Measurements from ENCODE around the gene CBR1. TPM values are rescaled to one million over a fixed set of nuclear protein-coding genes. Genes with fewer than 3 reads are reported as not detected.

CBR1 gene
- total and polyA plus RNA-seq, 9 of the 15 experiments (the other 6 are each of a cell fraction or from before 2014, with no cell fraction given) = 2.5 to 33.8 (median 15.1) TPM

- no peak for TF ChIP-seq CBX1 (IDR thresholded peaks at IDR 0.05; ENCODE audit: low read depth)
- peak; percentile 79 for TF ChIP-seq GTF2A2 (tag; IDR thresholded peaks at IDR 0.05)
- TF ChIP-seq PATZ1 (CRISPR knock-in tag; IDR thresholded peaks at IDR 0.05; ENCODE audit: borderline replicate concordance) = no peak
- no peak for TF ChIP-seq ARNT (IDR thresholded peaks at IDR 0.05)
- TF ChIP-seq PHB (CRISPR knock-in tag; IDR thresholded peaks at IDR 0.05) = no peak
- no peak for TF ChIP-seq CREM (IDR thresholded peaks at IDR 0.05; ENCODE audit: low read depth)
- no peak for TF ChIP-seq ARID3A (IDR thresholded peaks at IDR 0.05; ENCODE audit: borderline replicate concordance, low read depth, low read length)
- no peak for TF ChIP-seq ZNF584 (CRISPR knock-in tag; IDR thresholded peaks at IDR 0.05; ENCODE audit: low read depth)
- TF ChIP-seq ZNF318 (IDR thresholded peaks at IDR 0.05; ENCODE audit: borderline replicate concordance in 1 of 2, low read depth in 1 of 2) = no peak
- TF ChIP-seq ESRRA (IDR thresholded peaks at IDR 0.05; ENCODE audit: borderline replicate concordance, low read depth) = no peak
- TF ChIP-seq TAL1 (IDR thresholded peaks at IDR 0.05) = no peak
- peak; percentile 70; the same call in 1 of the 2 replicates for TF ChIP-seq HINFP (tag; conservative IDR thresholded peaks at IDR 0.05; ENCODE audit: low read depth)
- peak; percentile 53; the same call in 1 of the 2 replicates for TF ChIP-seq ATF4 (CRISPR knock-in tag; IDR thresholded peaks at IDR 0.05)
- no peak for TF ChIP-seq MEF2A (IDR thresholded peaks at IDR 0.05; ENCODE audit: control insufficient read depth, low read depth, low read length)
These were observed 8.4 kb upstream of the CBR1 start (continued) for GRCh38 chr21:36061445-36061844.

Measured in K562 (cell line).